Measurements from ENCODE around the gene SASH3.
A peak's percentile ranks its signal among the peaks of the same experiment; 100 is the strongest.

Gene SASH3

DNA sequence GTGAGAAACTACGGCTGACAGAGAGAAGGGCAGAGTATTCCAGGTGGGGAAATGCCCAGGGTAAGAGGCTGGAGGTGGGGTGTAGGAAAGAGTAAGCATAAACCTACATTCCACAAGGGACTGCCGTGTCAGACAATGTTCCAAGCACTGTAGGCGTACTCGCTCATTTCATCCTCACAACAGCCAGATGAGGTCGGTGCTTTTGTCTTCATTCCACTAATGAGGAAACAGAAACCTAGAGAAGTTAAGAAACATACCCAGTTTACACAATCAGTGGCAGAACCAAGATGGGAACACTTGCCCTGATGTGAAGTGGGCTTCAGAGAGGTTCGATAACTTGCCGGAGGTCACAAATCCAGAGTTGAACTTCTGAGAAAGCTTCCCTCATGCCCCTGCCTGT lies 4.6 kb downstream of the SASH3 start:
- TF ChIP-seq, protein P1, sequence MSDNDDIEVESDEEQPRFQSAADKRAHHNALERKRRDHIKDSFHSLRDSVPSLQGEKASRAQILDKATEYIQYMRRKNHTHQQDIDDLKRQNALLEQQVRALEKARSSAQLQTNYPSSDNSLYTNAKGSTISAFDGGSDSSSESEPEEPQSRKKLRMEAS (IDR thresholded peaks at IDR 0.05; ENCODE audit: low read depth, low read length) = no peak
- TF ChIP-seq, protein P2, sequence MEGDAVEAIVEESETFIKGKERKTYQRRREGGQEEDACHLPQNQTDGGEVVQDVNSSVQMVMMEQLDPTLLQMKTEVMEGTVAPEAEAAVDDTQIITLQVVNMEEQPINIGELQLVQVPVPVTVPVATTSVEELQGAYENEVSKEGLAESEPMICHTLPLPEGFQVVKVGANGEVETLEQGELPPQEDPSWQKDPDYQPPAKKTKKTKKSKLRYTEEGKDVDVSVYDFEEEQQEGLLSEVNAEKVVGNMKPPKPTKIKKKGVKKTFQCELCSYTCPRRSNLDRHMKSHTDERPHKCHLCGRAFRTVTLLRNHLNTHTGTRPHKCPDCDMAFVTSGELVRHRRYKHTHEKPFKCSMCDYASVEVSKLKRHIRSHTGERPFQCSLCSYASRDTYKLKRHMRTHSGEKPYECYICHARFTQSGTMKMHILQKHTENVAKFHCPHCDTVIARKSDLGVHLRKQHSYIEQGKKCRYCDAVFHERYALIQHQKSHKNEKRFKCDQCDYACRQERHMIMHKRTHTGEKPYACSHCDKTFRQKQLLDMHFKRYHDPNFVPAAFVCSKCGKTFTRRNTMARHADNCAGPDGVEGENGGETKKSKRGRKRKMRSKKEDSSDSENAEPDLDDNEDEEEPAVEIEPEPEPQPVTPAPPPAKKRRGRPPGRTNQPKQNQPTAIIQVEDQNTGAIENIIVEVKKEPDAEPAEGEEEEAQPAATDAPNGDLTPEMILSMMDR (IDR thresholded peaks at IDR 0.05; ENCODE audit: low read depth, low read length) = no peak
- no peak for TF ChIP-seq MYC (IDR thresholded peaks at IDR 0.05; ENCODE audit: low read depth, low read length)
- peak; percentile 36 for DNase-seq (ENCODE audit: low read depth)
- peak overlapping the region; percentile 6 for H3K4me3 ChIP-seq (ENCODE audit: low read depth, low read length)

DNA sequence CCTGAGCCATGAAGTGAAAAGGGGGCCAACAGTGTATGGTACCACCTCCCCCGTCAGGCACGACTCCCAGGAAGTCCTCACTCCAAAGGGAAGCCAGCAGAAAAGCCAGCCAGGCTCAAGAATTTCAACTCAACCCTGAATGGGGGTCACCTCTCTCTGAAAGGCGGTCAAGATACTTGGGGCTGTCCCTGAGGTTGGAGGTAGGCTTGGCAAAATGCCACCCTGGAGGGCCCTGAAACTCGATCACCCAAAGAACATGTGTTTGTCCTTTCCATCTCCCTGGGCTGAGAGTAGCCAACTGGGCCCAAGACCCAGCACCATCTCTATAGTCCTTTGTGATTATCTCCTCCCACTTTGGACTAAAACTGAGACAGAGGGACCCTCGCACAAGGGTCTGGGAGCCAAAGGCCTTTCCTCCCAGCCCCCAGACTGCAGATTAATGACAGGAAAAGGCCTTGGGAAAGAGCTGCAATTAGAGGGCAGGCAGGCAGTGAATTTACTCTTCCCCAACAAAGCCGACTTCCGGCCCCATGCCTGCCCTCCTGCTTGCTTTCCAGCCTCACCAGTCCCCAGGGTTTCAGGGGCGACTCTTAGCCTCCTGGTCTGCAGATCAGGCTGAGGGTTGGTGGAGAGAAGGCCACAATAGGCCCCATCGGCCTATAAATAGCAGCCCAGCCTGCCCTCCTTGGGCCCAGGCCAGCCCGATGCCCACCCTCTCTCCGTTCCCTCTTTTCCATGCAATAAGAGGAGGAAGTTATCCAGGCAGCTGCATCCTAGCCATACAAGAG lies 5.6 kb downstream of the SASH3 start:
- TF ChIP-seq MYC (IDR thresholded peaks at IDR 0.05; ENCODE audit: low read depth, low read length) = no peak
- TF ChIP-seq, protein P1 (IDR thresholded peaks at IDR 0.05; ENCODE audit: low read depth, low read length) = no peak
- TF ChIP-seq, protein P2 (IDR thresholded peaks at IDR 0.05; ENCODE audit: low read depth, low read length) = no peak
- no peak for TF ChIP-seq POLR2A (IDR thresholded peaks at IDR 0.05; ENCODE audit: extremely low read depth, insufficient read length)
- peak overlapping the region; percentile 25 for H3K4me3 ChIP-seq (ENCODE audit: low read depth, low read length)
- DNase-seq (ENCODE audit: low read depth) = peak; percentile 81

DNA sequence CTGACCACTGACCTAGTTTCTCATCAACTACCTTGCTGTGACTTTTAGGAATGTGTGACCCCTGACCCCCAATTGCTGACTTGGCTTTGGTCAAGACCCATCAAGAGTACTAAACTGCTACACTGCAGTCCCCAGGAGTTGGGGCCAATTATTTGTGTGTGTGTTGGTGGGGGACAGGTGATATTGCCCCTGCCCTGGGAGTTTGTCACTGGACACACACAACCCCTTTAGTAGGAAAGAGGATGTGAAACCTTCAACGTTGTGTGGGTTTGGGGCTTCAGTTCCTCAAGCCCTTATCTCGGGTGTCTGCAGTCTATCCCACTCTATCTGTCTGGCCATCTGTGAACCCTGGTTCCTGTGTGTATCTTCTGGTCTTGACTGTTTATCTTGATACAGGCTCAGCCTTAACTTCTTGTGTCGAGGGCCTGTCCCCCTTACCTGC lies 6.5 kb downstream of the SASH3 start:
- H3K4me3 ChIP-seq (ENCODE audit: low read depth, low read length) = peak overlapping the region; percentile 25
- peak; percentile 85 for DNase-seq (ENCODE audit: low read depth)
- TF ChIP-seq MYC (IDR thresholded peaks at IDR 0.05; ENCODE audit: low read depth, low read length) (no peak), POLR2A (IDR thresholded peaks at IDR 0.05; ENCODE audit: extremely low read depth, insufficient read length) (no peak)
- TF ChIP-seq, protein P1 (IDR thresholded peaks at IDR 0.05; ENCODE audit: low read depth, low read length) = no peak
- TF ChIP-seq, protein P2 (IDR thresholded peaks at IDR 0.05; ENCODE audit: low read depth, low read length) = no peak

DNA sequence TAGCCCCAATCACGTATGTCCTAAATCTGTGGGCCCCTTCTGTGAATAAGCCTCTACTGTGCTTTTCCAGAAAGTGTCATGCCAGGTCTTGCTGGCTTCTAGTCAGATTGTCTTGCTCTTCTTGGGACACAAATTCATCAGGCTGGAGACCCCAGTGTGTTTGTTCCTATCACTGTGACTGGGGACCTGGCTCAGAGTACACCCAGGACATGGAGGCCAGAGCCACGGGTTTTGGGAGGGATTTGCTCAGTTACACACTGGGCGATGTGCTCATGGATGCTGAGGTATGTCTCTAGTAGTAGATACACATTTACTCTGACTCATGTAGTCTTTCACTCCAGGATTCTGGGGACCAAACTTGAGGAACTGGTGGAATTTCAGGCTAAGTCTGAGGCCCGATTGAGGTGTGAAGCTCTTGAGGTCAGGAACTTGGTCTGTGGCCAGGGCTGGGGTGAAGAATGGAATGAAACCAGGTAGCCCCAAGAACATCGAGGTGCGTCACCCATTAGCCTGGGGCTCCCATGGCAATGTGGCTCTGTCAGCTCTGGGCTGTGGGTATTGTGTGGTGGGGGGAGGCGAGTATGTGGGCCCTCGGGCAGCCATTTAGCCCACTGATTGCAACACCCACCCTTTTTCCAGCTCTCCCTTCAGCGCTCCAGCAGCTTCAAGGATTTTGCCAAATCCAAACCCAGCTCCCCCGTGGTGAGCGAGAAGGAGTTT lies 7.7 kb downstream of the SASH3 start:
- DNase-seq (ENCODE audit: low read depth) = no peak
- H3K4me3 ChIP-seq (ENCODE audit: low read depth, low read length) = no peak overlapping the region
- TF ChIP-seq, protein P1 (IDR thresholded peaks at IDR 0.05; ENCODE audit: low read depth, low read length) = no peak
- no peak for TF ChIP-seq MYC (IDR thresholded peaks at IDR 0.05; ENCODE audit: low read depth, low read length)
- TF ChIP-seq, protein P2 (IDR thresholded peaks at IDR 0.05; ENCODE audit: low read depth, low read length) = no peak
- TF ChIP-seq POLR2A (IDR thresholded peaks at IDR 0.05; ENCODE audit: extremely low read depth, insufficient read length) = no peak

DNA sequence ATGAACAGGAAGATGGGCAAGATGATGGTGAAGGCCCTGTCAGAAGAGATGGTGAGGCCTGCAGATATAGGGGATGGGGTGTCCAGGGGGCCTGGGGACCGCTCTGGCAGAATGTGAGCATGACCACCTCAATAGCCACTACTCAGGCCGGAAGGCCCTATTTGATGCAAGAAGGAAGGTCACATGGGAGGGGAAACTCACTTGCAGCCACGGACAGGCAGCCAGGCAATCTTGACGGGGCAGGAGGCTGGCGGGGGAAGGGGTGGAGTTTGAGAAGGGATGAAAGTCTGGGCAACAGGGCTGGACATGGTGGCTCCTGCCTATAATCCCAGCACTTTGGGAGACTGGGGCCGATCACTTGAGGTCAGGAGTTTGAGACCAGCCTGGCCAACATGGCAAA lies 8.8 kb downstream of the SASH3 start:
- H3K4me3 ChIP-seq (ENCODE audit: low read depth, low read length) = no peak overlapping the region
- TF ChIP-seq, protein P1 (IDR thresholded peaks at IDR 0.05; ENCODE audit: low read depth, low read length) = no peak
- TF ChIP-seq POLR2A (IDR thresholded peaks at IDR 0.05; ENCODE audit: extremely low read depth, insufficient read length) = no peak
- TF ChIP-seq MYC (IDR thresholded peaks at IDR 0.05; ENCODE audit: low read depth, low read length) = no peak
- TF ChIP-seq, protein P2 (IDR thresholded peaks at IDR 0.05; ENCODE audit: low read depth, low read length) = no peak
- no peak for DNase-seq (ENCODE audit: low read depth)
